Right lobe of liver (tissue), 6 donors: ENCODE results near the gene SHC3. TPM values are rescaled to one million over a fixed set of nuclear protein-coding genes. Genes with fewer than 3 reads are reported as not detected.

ENCODE experiments used
- ATAC-seq, 4 donors: fragments of 200-7000 bp; cut with Tn5 transposase; one replicate each; pipeline ENCODE4 v1.9.1; 2020; ENCODE audit warnings: mild to moderate bottlenecking in 4 of 4, moderate library complexity in 4 of 4
- DNase-seq, 3 donors: peaks; one replicate each; pipeline ENCODE4 v3.0.0-alpha.2; 2020
- H3K27ac ChIP-seq, 3 donors: fragments of 200-600 bp; one replicate each; pipeline ENCODE4 v1.8.0; 2022
- H3K27me3 ChIP-seq, 2 donors: fragments of 200-600 bp; one replicate each; pipeline ENCODE4 v1.8.0; 2022
- H3K36me3 ChIP-seq, 4 donors: fragments of 200-600 bp; sonication (generic) in 1 of 4; one replicate each; pipeline versions ENCODE4 v1.5.1 to v1.8.0; 2017 to 2022; ENCODE audit warnings: control low read depth in 1 of 4
- H3K4me1 ChIP-seq, 4 donors: fragments of 200-600 bp; sonication (generic) in 1 of 4; one replicate each; pipeline versions ENCODE4 v1.5.1 to v1.8.0; 2017 to 2022; ENCODE audit warnings: control low read depth in 1 of 4
- H3K4me3 ChIP-seq, 3 donors: fragments of 200-600 bp; one replicate each; pipeline ENCODE4 v1.8.0; 2022
- H3K9me3 ChIP-seq, 4 donors: fragments of 200-600 bp; sonication (generic) in 1 of 4; one replicate each; pipeline versions ENCODE4 v1.5.1 to v1.8.0; 2017 to 2022; ENCODE audit warnings: control low read depth in 1 of 4
- CTCF ChIP-seq, 4 donors: fragments of 200-600 bp in 3 of 4; fragments of 450-650 bp in 1 of 4; IDR thresholded peaks; one replicate each; pipeline versions ENCODE4 v1.5.1 to v1.8.0; 2016 to 2022; ENCODE audit warnings: antibody characterized with exemption in 4 of 4, mild to moderate bottlenecking in 2 of 4
- POLR2A ChIP-seq: fragments of 450-650 bp; IDR thresholded peaks from one replicate; pipeline ENCODE4 v1.6.1; 2017; ENCODE audit warnings: antibody characterized with exemption, mild to moderate bottlenecking
- WGBS: methylation state at CpG from one replicate; pipeline ENCODE4 v1.1.6; 2018; ENCODE audit warnings: low coverage, low lambda C conversion rate; ENCODE audit not compliant: insufficient coverage; ENCODE audit errors: missing lambda C conversion rate; 5-methylcytosine and 5-hydroxymethylcytosine counted together
- intact Hi-C, 2 donors: fragments of 100-400 bp; cut with DNase I; formaldehyde crosslinking; loops; one replicate each; pipeline versions ENCODE4 v1.11.2 to v1.14.1; 2022
- total RNA-seq, 6 experiments: library from RNA; depleted of rRNA in 2 of 6; stranded (reverse); fragments of >200 nt in 2 of 6; fragmentation: NEBNext Ultra II Directional in 3 of 6; extraction: Animal tissue kit (Norgen Biotek cat#: 25700) in 3 of 6; gene quantifications; one replicate each; pipeline versions ENCODE4 v1.1.0 to v1.2.4, GENCODE V29; 2016 to 2023
- donor health status: DM: no; HTN: yes; CAD: no.
- donor health status: DM: no; HTN: no; CAD: no.
- donor health status: DM: no; HTN: no; CAD: no.
- donor health status: DM: no; HTN: yes; CAD: no.
- donor health status: DM: no; HTN: yes; CAD: no.

The SHC3 gene
- total RNA-seq, 6 experiments from 2014 or later = 0.05 to 0.35 (median 0.17) TPM

DNA sequence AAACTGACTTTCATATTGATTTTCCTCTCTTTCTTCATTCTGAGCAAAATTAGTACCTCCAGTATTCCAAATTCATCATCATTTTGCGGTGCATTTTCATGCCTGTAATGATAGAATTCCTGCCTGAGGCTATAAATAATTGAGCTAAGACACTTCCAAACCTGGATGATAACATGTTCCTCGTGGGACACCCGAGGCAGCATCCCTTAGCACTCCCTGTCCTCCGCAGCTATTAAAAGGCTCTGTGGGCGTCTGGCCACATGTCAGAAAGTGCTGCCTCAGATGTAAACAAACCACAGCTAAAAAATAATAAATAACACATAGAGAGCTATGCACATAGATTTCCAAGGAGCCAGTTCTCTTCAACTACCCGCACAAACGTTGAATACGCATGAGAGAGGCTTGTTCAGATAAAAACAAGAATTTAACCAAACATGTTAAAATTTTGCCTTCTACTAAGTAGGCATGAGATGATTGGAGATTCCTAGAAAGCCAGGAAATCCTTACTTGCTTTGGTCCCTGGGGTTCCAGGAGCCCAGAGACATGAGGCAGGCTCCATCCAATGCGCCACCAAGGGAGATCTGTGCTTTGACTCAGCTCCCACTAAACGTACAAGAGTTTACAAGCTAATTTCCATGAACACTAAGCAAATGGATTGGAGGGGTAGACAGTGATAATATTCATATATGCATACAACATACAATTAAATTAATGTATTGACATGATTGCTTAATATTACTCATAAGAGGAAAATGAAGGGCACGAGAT is 82.7 kb downstream of the SHC3 start:
- intact Hi-C loops = no loop called here
- WGBS = 60% methylated on average over 11 of the region's 11 CpGs

DNA sequence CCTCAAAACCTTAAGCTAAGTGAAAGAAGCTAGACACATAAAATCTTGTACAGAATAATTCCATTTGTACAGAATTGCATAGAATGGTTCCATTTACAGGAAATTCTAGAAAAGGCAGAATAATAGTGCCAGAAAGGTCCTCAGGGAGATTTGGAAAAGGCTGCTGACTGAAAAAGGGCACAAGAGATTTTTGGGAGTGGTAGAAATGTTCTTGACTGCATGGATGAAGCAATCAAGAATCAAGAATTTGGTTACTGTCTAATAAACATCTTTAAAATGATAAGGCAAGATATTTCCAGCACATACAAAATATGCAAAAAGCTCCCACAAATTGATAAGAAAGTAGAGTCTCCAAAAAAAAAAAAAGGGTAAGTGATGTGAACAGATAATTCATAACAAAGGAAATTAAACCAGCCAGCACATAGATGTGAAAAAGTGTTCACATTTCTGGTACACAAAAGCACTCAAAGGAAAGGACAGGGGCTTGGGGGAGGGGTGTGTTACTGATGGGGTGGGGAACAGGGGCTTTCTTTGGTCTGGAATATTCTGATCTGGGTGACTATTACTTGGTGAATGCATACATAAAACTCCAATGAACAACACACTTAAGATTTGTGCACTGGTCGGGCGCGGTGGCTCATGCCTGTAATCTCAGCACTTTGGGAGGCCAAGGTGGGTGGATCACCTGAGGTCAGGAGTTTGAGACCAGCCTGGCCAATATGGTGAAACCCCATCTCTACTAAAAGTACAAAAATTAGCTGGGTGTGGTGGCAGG is 85.2 kb downstream of the SHC3 start:
- no peak for DNase-seq
- no peaks in the 10 kb centered on the region for H3K36me3 ChIP-seq
- H3K27me3 ChIP-seq = no peaks in the 10 kb centered on the region
- H3K4me1 ChIP-seq = no peaks in the 10 kb centered on the region
- no peak for ATAC-seq
- intact Hi-C loops = no loop called here
- TF ChIP-seq CTCF (IDR thresholded peaks at IDR 0.05) (no peak), POLR2A (no peak)
- WGBS = no CpG with 5 or more reads among the region's 3 CpGs
- no peaks in the 10 kb centered on the region for H3K9me3 ChIP-seq
- no peak overlapping the region for H3K4me3 ChIP-seq
- no peak overlapping the region for H3K27ac ChIP-seq

More for the DNA sequence above, 82.7 kb downstream of the SHC3 start:
- DNase-seq (no peak), ATAC-seq (no peak)
- Histone ChIP-seq H3K4me1 (no peaks in the 10 kb centered on the region), H3K27ac (no peak overlapping the region), H3K36me3 (no peaks in the 10 kb centered on the region), H3K27me3 (no peaks in the 10 kb centered on the region), H3K9me3 (no peaks in the 10 kb centered on the region), H3K4me3 (no peak overlapping the region)
- TF ChIP-seq POLR2A (no peak), CTCF (IDR thresholded peaks at IDR 0.05) (no peak)

GRCh38 chr9:89089176-89089575 is 89.4 kb downstream of the SHC3 start:
- Histone ChIP-seq H3K4me3 (no peak overlapping the region), H3K27me3 (no peaks in the 10 kb centered on the region), H3K36me3 (no peaks in the 10 kb centered on the region), H3K27ac (no peak overlapping the region), H3K4me1 (no peaks in the 10 kb centered on the region), H3K9me3 (no peaks in the 10 kb centered on the region)
- ATAC-seq (no peak), DNase-seq (no peak)
- TF ChIP-seq CTCF (IDR thresholded peaks at IDR 0.05) = no peak
- no peak for TF ChIP-seq POLR2A
- intact Hi-C loops = no loop called here
- 86% methylated on average over 2 of the region's 3 CpGs for WGBS

- no peak overlapping the region for H3K4me3 ChIP-seq
- TF ChIP-seq POLR2A (no peak), CTCF (IDR thresholded peaks at IDR 0.05) (no peak)
- no peak overlapping the region for H3K27ac ChIP-seq
- no peaks in the 10 kb centered on the region for H3K36me3 ChIP-seq
- WGBS = 69% methylated on average over 2 of the region's 6 CpGs
- intact Hi-C loops = no loop called here
- DNase-seq = no peak
- H3K27me3 ChIP-seq = no peaks in the 10 kb centered on the region
- no peak for ATAC-seq
- no peaks in the 10 kb centered on the region for H3K4me1 ChIP-seq
- H3K9me3 ChIP-seq = no peaks in the 10 kb centered on the region
Measured at GRCh38 chr9:89083626-89084025, 95.0 kb downstream of the SHC3 start.
